Measurements from ENCODE around the gene NELFB. TPM values are rescaled to one million over a fixed set of nuclear protein-coding genes. Genes with fewer than 3 reads are reported as not detected.

NELFB gene
- total and polyA plus RNA-seq, 4 donors = 30.4 to 56.2 (median 44.2) TPM

- H3K27ac ChIP-seq (ENCODE audit: low read depth in 1 of 2, low read length in 1 of 2) = no peak overlapping the region
- no peak overlapping the region for H3K9ac ChIP-seq (ENCODE audit: insufficient read depth in 1 of 2, low read length in 2 of 2)
- 48 to 65% methylated on average over 79 to 85 of the region's 85 CpGs for WGBS, 2 donors
- ATAC-seq (ENCODE audit: insufficient read depth, low FRiP score) (no peak), DNase-seq (peak in 1 of 3 donors; percentile 51)
- H3K4me1 ChIP-seq (ENCODE audit: control insufficient read depth in 5 of 5, insufficient read depth in 5 of 5, low read length in 5 of 5) = peaks cover 0 to 21% (median 4%) of the 10 kb centered on the region in 5 donors
- no peaks in the 10 kb centered on the region for H3K27me3 ChIP-seq (ENCODE audit: control insufficient read depth in 3 of 3, insufficient read depth in 3 of 3, low read length in 2 of 3)
- H3K9me3 ChIP-seq (ENCODE audit: control insufficient read depth in 4 of 4, insufficient read depth in 3 of 4, low read length in 3 of 4) = peaks cover 0 to 4% (median 0%) of the 10 kb centered on the region in 4 donors
- TF ChIP-seq CTCF (IDR thresholded peaks at IDR 0.05; ENCODE audit: control extremely low read depth, extremely low read depth) = no peak
- H3K4me3 ChIP-seq = no peak overlapping the region
- H3K36me3 ChIP-seq (ENCODE audit: control insufficient read depth in 4 of 4, insufficient read depth in 4 of 4, low read length in 4 of 4) = peaks cover 0 to 30% (median 2%) of the 10 kb centered on the region in 4 donors
Measured at GRCh38 chr9:137280474-137281344, 25.6 kb downstream of the NELFB start.

- H3K4me1 ChIP-seq (ENCODE audit: control insufficient read depth in 5 of 5, insufficient read depth in 5 of 5, low read length in 5 of 5) = peaks cover 0 to 16% (median 2%) of the 10 kb centered on the region in 5 donors
- H3K27ac ChIP-seq (ENCODE audit: low read depth in 1 of 2, low read length in 1 of 2) = no peak overlapping the region
- no peak for TF ChIP-seq CTCF (IDR thresholded peaks at IDR 0.05; ENCODE audit: control extremely low read depth, extremely low read depth)
- H3K36me3 ChIP-seq (ENCODE audit: control insufficient read depth in 4 of 4, insufficient read depth in 4 of 4, low read length in 4 of 4) = peaks cover 0 to 30% (median 2%) of the 10 kb centered on the region in 4 donors
- H3K9me3 ChIP-seq (ENCODE audit: control insufficient read depth in 4 of 4, insufficient read depth in 3 of 4, low read length in 3 of 4) = peaks cover 0 to 4% (median 0%) of the 10 kb centered on the region in 4 donors
- no peak overlapping the region for H3K9ac ChIP-seq (ENCODE audit: insufficient read depth in 1 of 2, low read length in 2 of 2)
- WGBS, 2 donors = 83 to 86% methylated on average over 31 to 39 of the region's 39 CpGs
- DNase-seq = peak in 1 of 3 donors; percentile 29
- no peak overlapping the region for H3K4me3 ChIP-seq
- H3K27me3 ChIP-seq (ENCODE audit: control insufficient read depth in 3 of 3, insufficient read depth in 3 of 3, low read length in 2 of 3) = no peaks in the 10 kb centered on the region
- ATAC-seq (ENCODE audit: insufficient read depth, low FRiP score) = no peak
Measured at GRCh38 chr9:137281345-137282116, 26.4 kb downstream of the NELFB start.

- Histone ChIP-seq H3K36me3 (ENCODE audit: control insufficient read depth in 4 of 4, insufficient read depth in 4 of 4, low read length in 4 of 4) (peaks cover 0 to under 1% (median 0%) of the 10 kb centered on the region in 4 donors), H3K27ac (ENCODE audit: low read depth in 1 of 2, low read length in 1 of 2) (no peak overlapping the region), H3K27me3 (ENCODE audit: control insufficient read depth in 3 of 3, insufficient read depth in 3 of 3, low read length in 2 of 3) (no peaks in the 10 kb centered on the region), H3K9ac (ENCODE audit: insufficient read depth in 1 of 2, low read length in 2 of 2) (no peak overlapping the region), H3K4me1 (ENCODE audit: control insufficient read depth in 5 of 5, insufficient read depth in 5 of 5, low read length in 5 of 5) (no peaks in the 10 kb centered on the region), H3K4me3 (no peak overlapping the region), H3K9me3 (ENCODE audit: control insufficient read depth in 4 of 4, insufficient read depth in 3 of 4, low read length in 3 of 4) (no peaks in the 10 kb centered on the region)
- peak in 2 of 3 donors; percentile 49 to 64 for DNase-seq
- ATAC-seq (ENCODE audit: insufficient read depth, low FRiP score) = no peak
- 49 to 59% methylated on average over 14 of the region's 14 CpGs for WGBS, 2 donors
- peak; percentile 21 for TF ChIP-seq CTCF (IDR thresholded peaks at IDR 0.05; ENCODE audit: control extremely low read depth, extremely low read depth)
Measured at GRCh38 chr9:137286975-137287383, 31.9 kb downstream of the NELFB start.
